Lung (tissue), 12 donors: ENCODE measurements around the gene FAXC. TPM values are rescaled to one million over a fixed set of nuclear protein-coding genes. Genes with fewer than 3 reads are reported as not detected.
"Not testable (repeated sequence)": the region's sequence is repeated elsewhere in the genome, so short reads cannot be mapped to it uniquely, and the experiment has no call there.

Experiments used
- ATAC-seq: fragments of 200-7000 bp; cut with Tn5 transposase; one replicate; pipeline ENCODE4 v1.9.1; 2020; ENCODE audit warnings: moderate number of reproducible peaks; ENCODE audit not compliant: insufficient read depth, low FRiP score
- DNase-seq, 3 donors: peaks; one replicate each; pipeline ENCODE4 v3.0.0-alpha.2; 2013 to 2017
- H3K27ac ChIP-seq, 2 donors: one replicate each; pipeline ENCODE4 v1.5.1; 2013; ENCODE audit warnings: mild to moderate bottlenecking in 2 of 2, moderate library complexity in 2 of 2, control low read depth in 1 of 2, inconsistent platforms in 1 of 2, low read depth in 1 of 2, low read length in 1 of 2
- H3K27me3 ChIP-seq, 3 donors: one replicate each; pipeline ENCODE4 v1.5.1; 2013; ENCODE audit warnings: low read length in 2 of 3; ENCODE audit not compliant: control insufficient read depth in 3 of 3, insufficient read depth in 3 of 3
- H3K36me3 ChIP-seq, 4 donors: one replicate each; pipeline ENCODE4 v1.5.1; 2013; ENCODE audit warnings: low read length in 4 of 4, mild to moderate bottlenecking in 1 of 4, moderate library complexity in 1 of 4; ENCODE audit not compliant: control insufficient read depth in 4 of 4, insufficient read depth in 4 of 4
- H3K4me1 ChIP-seq, 5 donors: one replicate each; pipeline ENCODE4 v1.5.1; 2013; ENCODE audit warnings: low read length in 5 of 5, mild to moderate bottlenecking in 2 of 5, moderate library complexity in 1 of 5; ENCODE audit not compliant: control insufficient read depth in 5 of 5, insufficient read depth in 5 of 5
- H3K4me3 ChIP-seq: one replicate; pipeline ENCODE4 v1.5.1; 2013; ENCODE audit warnings: mild to moderate bottlenecking, control low read depth, moderate library complexity
- H3K9ac ChIP-seq, 2 donors: one replicate each; pipeline ENCODE4 v1.5.1; 2013; ENCODE audit warnings: low read length in 2 of 2, control low read depth in 1 of 2; ENCODE audit not compliant: insufficient read depth in 1 of 2
- H3K9me3 ChIP-seq, 4 donors: one replicate each; pipeline ENCODE4 v1.5.1; 2013; ENCODE audit warnings: low read length in 3 of 4, mild to moderate bottlenecking in 1 of 4, moderate library complexity in 1 of 4; ENCODE audit not compliant: control insufficient read depth in 4 of 4, insufficient read depth in 3 of 4
- CTCF ChIP-seq: IDR thresholded peaks from 2 replicates; pipeline ENCODE4 v1.5.1; 2012; ENCODE audit warnings: mild to moderate bottlenecking; ENCODE audit errors: control extremely low read depth, extremely low read depth
- WGBS, 2 donors: extraction: QIAGEN DNeasy Blood & Tissue Kit; methylation state at CpG; one replicate each; pipeline ENCODE4 v1.1.7; 2013; 5-methylcytosine and 5-hydroxymethylcytosine counted together
- polyA plus RNA-seq, 2 donors: library from polyadenylated mRNA; stranded (reverse); fragments of 200-250 nt; gene quantifications; one replicate each; pipeline ENCODE4 v1.2.1, GENCODE V29; 2013
- total RNA-seq, 2 donors: library from RNA; depleted of rRNA in 1 of 2; stranded (reverse); fragments of >200 nt in 1 of 2; gene quantifications; one replicate each; pipeline ENCODE4 v1.2.1, GENCODE V29; 2014 to 2021
- donor health status: control.
- donor health status: control.
- donor health status: Bipolar disorder and iron deficiency.
- donor health status: healthy.
- donor health status: DM: yes; HTN: yes; CAD: no.

Gene FAXC
- total and polyA plus RNA-seq, 4 donors = 1.1 to 5.9 (median 4.0) TPM

DNA sequence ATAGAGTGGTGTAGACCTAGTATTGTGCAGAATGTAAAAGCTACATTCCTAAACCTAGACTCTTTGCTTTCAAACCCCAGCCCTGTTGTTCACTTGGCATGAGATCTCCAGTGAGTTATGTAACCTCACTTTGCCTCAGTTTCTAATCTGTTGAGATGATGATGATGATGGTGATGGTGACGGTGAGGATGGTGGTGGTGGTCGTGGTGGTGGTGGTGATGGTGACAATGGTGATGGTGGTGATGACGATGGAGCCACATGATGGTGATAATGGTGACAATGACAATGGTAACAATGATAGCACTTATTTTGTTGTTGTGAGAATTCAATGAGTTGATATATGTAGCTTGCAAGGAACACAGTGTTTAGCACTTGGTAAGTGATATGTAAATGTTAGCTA lies 80.3 kb downstream of the FAXC start:
- DNase-seq (no peak), ATAC-seq (no peak)
- WGBS, 2 donors = 65 to 70% methylated on average over 3 of the region's 3 CpGs
- Histone ChIP-seq H3K9me3 (peaks cover 0 to 3% (median 1%) of the 10 kb centered on the region in 4 donors), H3K36me3 (no peaks in the 10 kb centered on the region), H3K27me3 (no peaks in the 10 kb centered on the region), H3K4me3 (no peak overlapping the region), H3K27ac (no peak overlapping the region), H3K4me1 (peaks cover 0 to 3% (median 0%) of the 10 kb centered on the region in 5 donors), H3K9ac (no peak overlapping the region)
- TF ChIP-seq CTCF = no peak

- not testable (repeated sequence) for H3K4me1 ChIP-seq, H3K9me3 ChIP-seq, DNase-seq, H3K4me3 ChIP-seq, H3K9ac ChIP-seq, H3K27ac ChIP-seq, H3K36me3 ChIP-seq, ATAC-seq, H3K27me3 ChIP-seq
- WGBS, 2 donors = 90 to 95% methylated on average over 5 of the region's 5 CpGs
Measured at GRCh38 chr6:99266996-99267395, 82.5 kb downstream of the FAXC start.

- H3K4me3 ChIP-seq, DNase-seq, ATAC-seq, H3K9ac ChIP-seq, H3K27ac ChIP-seq, H3K4me1 ChIP-seq, H3K27me3 ChIP-seq, H3K36me3 ChIP-seq, H3K9me3 ChIP-seq: not testable (repeated sequence)
- WGBS, 2 donors = 82 to 88% methylated on average over 5 of the region's 5 CpGs
Measured at GRCh38 chr6:99265447-99265846, 84.0 kb downstream of the FAXC start.

GRCh38 chr6:99254616-99255550 lies 94.6 kb downstream of the FAXC start:
- TF ChIP-seq CTCF = no peak
- H3K9me3 ChIP-seq = peaks cover 0 to 5% (median 0%) of the 10 kb centered on the region in 4 donors
- no peaks in the 10 kb centered on the region for H3K27me3 ChIP-seq
- H3K27ac ChIP-seq = no peak overlapping the region
- H3K4me3 ChIP-seq = no peak overlapping the region
- ATAC-seq (no peak), DNase-seq (no peak)
- H3K4me1 ChIP-seq = no peaks in the 10 kb centered on the region
- H3K9ac ChIP-seq = no peak overlapping the region
- WGBS, 2 donors = 80 to 83% methylated on average over 20 of the region's 20 CpGs
- no peaks in the 10 kb centered on the region for H3K36me3 ChIP-seq
